ENCODE results near the gene RICTOR.
"Not testable (repeated sequence)": the region's sequence is repeated elsewhere in the genome, so short reads cannot be mapped to it uniquely, and the experiment has no call there.

RICTOR gene

DNA sequence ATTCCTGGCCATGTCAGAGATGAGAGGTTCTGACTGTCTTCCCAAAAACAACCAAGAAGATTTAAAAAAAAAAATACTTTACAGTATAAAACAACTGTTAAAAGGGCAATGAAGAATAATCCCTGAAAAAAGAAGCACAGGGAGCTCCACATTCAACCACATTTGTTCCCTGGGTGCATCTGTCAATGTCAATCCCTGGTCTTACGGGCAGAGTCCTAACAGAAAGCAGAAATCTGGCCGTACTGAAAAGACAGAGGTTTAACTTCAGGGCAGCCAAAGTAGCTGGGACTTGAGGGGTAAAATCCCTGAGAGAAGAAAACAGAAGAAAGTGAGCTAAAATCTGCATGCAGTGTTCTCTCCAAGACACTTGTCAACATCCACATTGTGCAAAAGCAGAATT lies 76.6 kb downstream of the RICTOR start:
- H3K9me3 ChIP-seq, result no peaks in the 10 kb centered on the region
- no peaks in the 10 kb centered on the region for H3K27me3 ChIP-seq
- TF ChIP-seq, protein P1, sequence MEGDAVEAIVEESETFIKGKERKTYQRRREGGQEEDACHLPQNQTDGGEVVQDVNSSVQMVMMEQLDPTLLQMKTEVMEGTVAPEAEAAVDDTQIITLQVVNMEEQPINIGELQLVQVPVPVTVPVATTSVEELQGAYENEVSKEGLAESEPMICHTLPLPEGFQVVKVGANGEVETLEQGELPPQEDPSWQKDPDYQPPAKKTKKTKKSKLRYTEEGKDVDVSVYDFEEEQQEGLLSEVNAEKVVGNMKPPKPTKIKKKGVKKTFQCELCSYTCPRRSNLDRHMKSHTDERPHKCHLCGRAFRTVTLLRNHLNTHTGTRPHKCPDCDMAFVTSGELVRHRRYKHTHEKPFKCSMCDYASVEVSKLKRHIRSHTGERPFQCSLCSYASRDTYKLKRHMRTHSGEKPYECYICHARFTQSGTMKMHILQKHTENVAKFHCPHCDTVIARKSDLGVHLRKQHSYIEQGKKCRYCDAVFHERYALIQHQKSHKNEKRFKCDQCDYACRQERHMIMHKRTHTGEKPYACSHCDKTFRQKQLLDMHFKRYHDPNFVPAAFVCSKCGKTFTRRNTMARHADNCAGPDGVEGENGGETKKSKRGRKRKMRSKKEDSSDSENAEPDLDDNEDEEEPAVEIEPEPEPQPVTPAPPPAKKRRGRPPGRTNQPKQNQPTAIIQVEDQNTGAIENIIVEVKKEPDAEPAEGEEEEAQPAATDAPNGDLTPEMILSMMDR (IDR thresholded peaks at IDR 0.05), result no peak
- H3K4me1 ChIP-seq (ENCODE audit: control insufficient read depth in 1 of 2, insufficient read depth in 1 of 2, low read depth in 1 of 2, low read length in 1 of 2), result no peaks in the 10 kb centered on the region
- peak overlapping the region; percentile 31 for H3K27ac ChIP-seq
- H3K36me3 ChIP-seq, result peaks cover 43% of the 10 kb centered on the region
- H3K4me3 ChIP-seq (ENCODE audit: low read depth in 1 of 2, low read length in 1 of 2), result no peak overlapping the region

DNA sequence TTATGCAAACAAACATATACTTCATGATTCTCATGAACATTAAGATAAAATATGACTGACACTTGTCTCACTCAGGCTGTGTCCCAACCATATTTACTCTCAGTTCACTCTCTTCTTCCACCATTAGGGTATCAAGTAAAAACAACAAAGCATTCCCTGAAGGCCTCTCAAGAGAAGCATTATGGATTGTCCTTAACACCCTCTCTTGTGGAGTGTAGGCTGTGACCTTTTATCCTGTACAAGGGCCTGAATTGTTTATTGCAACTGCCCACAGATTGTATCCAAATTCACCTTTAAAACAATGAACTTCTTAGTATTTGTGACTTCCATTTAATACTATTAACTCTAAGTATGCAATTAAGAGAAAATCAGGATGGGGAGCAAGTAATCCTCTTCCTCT lies 78.1 kb downstream of the RICTOR start:
- H3K27ac ChIP-seq, result peak overlapping the region; percentile 5
- H3K27me3 ChIP-seq, result no peaks in the 10 kb centered on the region
- H3K4me3 ChIP-seq (ENCODE audit: low read depth in 1 of 2, low read length in 1 of 2), result no peak overlapping the region
- TF ChIP-seq, protein P1 (IDR thresholded peaks at IDR 0.05), result no peak
- H3K36me3 ChIP-seq, result peaks cover 39% of the 10 kb centered on the region
- no peaks in the 10 kb centered on the region for H3K4me1 ChIP-seq (ENCODE audit: control insufficient read depth in 1 of 2, insufficient read depth in 1 of 2, low read depth in 1 of 2, low read length in 1 of 2)
- H3K9me3 ChIP-seq, result no peaks in the 10 kb centered on the region

DNA sequence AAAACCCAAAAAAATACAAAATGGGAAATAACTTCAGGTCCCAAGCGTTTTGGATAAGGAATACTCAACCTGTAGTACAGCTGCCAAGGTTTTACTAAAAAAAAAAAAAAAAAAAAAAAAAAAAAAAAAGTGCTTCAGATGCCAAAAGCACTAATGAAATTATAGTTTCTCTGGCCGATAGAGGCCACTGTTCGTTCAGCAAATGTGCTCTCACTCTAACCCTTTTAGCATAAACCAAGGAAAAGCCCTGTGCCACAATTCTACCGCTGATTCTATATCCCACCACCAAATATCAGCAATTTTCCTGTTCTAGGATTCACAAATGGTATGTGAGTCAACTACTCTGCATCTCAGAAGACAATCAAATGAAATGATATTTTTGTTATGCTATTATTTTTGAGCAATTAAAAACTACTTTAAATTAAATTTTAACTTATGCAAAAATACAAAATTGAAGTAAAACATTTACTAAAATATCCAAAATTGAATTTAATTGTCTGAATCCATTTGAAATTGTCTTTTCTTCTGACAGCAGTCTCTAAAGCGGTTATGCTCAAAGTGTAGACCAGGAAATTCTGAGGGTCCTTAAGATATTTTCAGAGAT lies 79.8 kb downstream of the RICTOR start:
- Histone ChIP-seq H3K4me3 (ENCODE audit: low read depth in 1 of 2, low read length in 1 of 2) (no peak overlapping the region), H3K27me3 (no peaks in the 10 kb centered on the region), H3K9me3 (no peaks in the 10 kb centered on the region), H3K27ac (no peak overlapping the region), H3K4me1 (ENCODE audit: control insufficient read depth in 1 of 2, insufficient read depth in 1 of 2, low read depth in 1 of 2, low read length in 1 of 2) (no peaks in the 10 kb centered on the region), H3K36me3 (peaks cover 49% of the 10 kb centered on the region)
- TF ChIP-seq, protein P1 (IDR thresholded peaks at IDR 0.05), result no peak

DNA sequence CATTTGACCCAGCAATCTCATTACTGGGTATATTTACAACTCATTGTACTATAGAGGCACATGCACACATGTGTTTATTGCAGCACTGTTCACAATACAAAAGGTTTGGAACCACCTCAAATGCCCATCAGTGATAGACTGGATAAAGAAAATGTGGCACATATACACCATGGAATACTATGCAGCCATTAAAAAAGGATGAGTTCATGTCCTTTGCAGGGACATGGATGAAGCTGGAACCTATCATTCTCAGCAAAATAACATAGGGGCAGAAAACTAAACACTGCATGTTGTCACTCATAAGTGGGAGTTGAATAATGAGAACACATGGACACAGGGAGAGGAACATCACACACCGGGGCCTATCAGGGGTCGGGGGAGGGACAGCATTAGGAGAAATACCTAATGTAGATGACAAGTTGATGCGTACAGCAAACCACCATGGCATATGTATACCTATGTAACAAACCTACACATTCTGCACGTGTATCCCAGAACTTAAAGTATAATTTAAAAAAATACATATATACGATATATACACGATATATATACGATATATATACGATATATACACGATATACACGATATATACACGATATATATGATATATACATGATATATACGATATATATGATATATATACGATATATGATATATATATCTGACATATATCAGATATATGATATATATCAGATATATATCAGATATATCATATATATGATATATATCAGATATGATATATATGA lies 84.1 kb downstream of the RICTOR start:
- not testable (repeated sequence) for H3K4me1 ChIP-seq (ENCODE audit: control insufficient read depth in 1 of 2, insufficient read depth in 1 of 2, low read depth in 1 of 2, low read length in 1 of 2); H3K4me3 ChIP-seq (ENCODE audit: low read depth in 1 of 2, low read length in 1 of 2); H3K27ac ChIP-seq; H3K9me3 ChIP-seq; H3K27me3 ChIP-seq
- H3K36me3 ChIP-seq, result peaks cover 32% of the 10 kb centered on the region

DNA sequence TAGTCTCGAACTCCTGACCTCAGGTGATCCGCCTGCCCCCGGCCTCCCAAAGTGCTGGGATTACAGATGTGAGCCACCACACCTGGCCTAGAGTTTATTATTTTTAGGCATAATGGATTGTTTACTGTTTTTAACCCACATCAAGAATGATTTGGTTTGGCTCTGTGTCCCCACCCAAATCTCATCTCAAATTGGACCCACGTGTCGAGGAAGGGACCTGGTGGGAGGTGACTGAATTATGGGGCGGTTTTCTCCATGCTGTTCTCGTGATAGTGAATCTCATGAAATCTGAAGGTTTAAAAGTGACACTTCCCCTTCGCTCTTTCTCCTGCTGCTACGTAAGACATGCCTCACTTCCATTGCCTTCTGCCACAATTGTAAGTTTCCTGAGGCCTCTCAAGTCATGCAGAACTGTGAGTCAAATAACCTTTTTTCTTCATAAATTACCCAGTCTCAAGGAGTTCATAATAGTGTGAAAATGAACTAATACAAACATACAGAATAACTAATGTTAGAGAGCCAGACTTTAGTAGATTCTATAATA lies 88.2 kb downstream of the RICTOR start:
- no peaks in the 10 kb centered on the region for H3K27me3 ChIP-seq
- H3K27ac ChIP-seq, result no peak overlapping the region
- TF ChIP-seq, protein P1 (IDR thresholded peaks at IDR 0.05), result no peak
- H3K4me3 ChIP-seq (ENCODE audit: low read depth in 1 of 2, low read length in 1 of 2), result no peak overlapping the region
- peaks cover 18% of the 10 kb centered on the region for H3K36me3 ChIP-seq
- no peaks in the 10 kb centered on the region for H3K9me3 ChIP-seq
- no peaks in the 10 kb centered on the region for H3K4me1 ChIP-seq (ENCODE audit: control insufficient read depth in 1 of 2, insufficient read depth in 1 of 2, low read depth in 1 of 2, low read length in 1 of 2)

DNA sequence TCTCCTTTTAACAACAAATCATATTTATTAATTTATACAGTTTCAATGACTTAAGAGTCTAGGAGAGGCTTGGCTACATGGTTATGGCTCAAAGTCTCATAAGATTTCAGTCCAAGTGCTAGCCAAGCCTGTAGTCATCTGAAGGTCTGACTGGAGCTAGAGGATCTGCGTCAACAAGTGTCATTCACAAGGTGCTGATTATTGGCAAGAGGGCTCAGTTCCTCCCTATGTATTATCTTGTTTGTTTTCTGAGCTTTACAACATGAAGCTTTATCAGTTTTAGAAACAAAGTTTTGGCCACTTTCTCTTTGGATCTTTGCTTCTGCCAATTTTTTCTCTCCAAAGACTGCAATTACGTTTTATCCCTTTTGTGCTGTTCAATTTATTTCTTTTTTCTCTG lies 94.7 kb downstream of the RICTOR start:
- Histone ChIP-seq H3K27ac (no peak overlapping the region), H3K4me3 (ENCODE audit: low read depth in 1 of 2, low read length in 1 of 2) (no peak overlapping the region), H3K36me3 (peaks cover 47% of the 10 kb centered on the region), H3K9me3 (no peaks in the 10 kb centered on the region), H3K4me1 (ENCODE audit: control insufficient read depth in 1 of 2, insufficient read depth in 1 of 2, low read depth in 1 of 2, low read length in 1 of 2) (no peaks in the 10 kb centered on the region), H3K27me3 (no peaks in the 10 kb centered on the region)
- TF ChIP-seq, protein P1 (IDR thresholded peaks at IDR 0.05), result no peak
